OCI-LY7 (cell line): ENCODE measurements around the gene FAM170B.

Source experiments
- EZH2phosphoT487 ChIP-seq: fragments of 200-600 bp; sonication (generic); IDR thresholded peaks from 2 replicates; pipeline ENCODE4 v1.6.1; 2018; ENCODE audit warnings: low read depth, borderline replicate concordance, mild to moderate bottlenecking, mixed run types, antibody characterized with exemption, low read length, moderate library complexity, mixed read lengths
- TF ChIP-seq, protein P1 (sequence below): fragments of 200-600 bp; sonication (generic); conservative IDR thresholded peaks from 2 replicates; pipeline ENCODE4 v1.5.1; 2014; ENCODE audit warnings: mild to moderate bottlenecking, antibody characterized with exemption, low read length, moderate library complexity, mixed read lengths

DNA sequence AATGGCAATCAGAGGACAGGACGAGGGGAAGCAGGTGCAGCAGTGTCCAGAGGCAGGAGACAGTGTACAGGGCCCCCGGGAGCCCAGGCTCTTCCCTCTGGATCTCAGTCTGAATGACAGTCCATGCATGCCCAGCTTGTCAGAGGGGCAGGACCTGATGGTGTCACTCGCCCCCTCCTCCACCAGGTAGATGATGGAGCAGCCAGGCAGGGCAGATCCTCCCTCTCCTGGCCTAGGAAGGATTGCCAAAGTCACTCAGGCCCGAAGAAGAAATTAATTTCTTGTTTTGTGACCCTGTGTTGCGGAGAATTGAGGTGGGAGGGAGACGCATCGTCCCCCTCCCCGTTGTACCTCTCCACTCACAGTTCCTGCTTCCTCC is 22.5 kb downstream of the FAM170B start:
- TF ChIP-seq, protein P1, sequence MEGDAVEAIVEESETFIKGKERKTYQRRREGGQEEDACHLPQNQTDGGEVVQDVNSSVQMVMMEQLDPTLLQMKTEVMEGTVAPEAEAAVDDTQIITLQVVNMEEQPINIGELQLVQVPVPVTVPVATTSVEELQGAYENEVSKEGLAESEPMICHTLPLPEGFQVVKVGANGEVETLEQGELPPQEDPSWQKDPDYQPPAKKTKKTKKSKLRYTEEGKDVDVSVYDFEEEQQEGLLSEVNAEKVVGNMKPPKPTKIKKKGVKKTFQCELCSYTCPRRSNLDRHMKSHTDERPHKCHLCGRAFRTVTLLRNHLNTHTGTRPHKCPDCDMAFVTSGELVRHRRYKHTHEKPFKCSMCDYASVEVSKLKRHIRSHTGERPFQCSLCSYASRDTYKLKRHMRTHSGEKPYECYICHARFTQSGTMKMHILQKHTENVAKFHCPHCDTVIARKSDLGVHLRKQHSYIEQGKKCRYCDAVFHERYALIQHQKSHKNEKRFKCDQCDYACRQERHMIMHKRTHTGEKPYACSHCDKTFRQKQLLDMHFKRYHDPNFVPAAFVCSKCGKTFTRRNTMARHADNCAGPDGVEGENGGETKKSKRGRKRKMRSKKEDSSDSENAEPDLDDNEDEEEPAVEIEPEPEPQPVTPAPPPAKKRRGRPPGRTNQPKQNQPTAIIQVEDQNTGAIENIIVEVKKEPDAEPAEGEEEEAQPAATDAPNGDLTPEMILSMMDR = no peak
- TF ChIP-seq EZH2phosphoT487 = no peak
